PC-9 (cell line): ENCODE data around the gene IRX4. TPM values are rescaled to one million over a fixed set of nuclear protein-coding genes. Genes with fewer than 3 reads are reported as not detected.

Experiments used
- BruUV-seq: library from RNA; stranded (reverse); fragments of 400-500 nt; replicated peaks from 2 replicates; lab custom pipeline; 2021; lab: Mats Ljungman, UMichigan
- CTCF ChIA-PET: fragments of 300-600 bp; sonication (Branson Sonifier 250); formaldehyde crosslinking; loops from one replicate; lab custom pipeline; 2022; ENCODE audit warnings: antibody characterized with exemption; lab: Charles Lee
- POLR2A ChIA-PET: fragments of 300-600 bp; sonication (Branson Sonifier 250); formaldehyde crosslinking; loops from one replicate; lab custom pipeline; 2022; ENCODE audit warnings: antibody characterized with exemption; ENCODE audit not compliant: unreplicated experiment; lab: Charles Lee
- DNase-seq, 2 experiments: peaks; one replicate each; pipeline versions ENCODE4 v3.0.0 to v3.0.0-alpha.2; 2015 to 2022; ENCODE audit warnings: mixed read lengths in 1 of 2
- H2AFZ ChIP-seq: fragments of 200-600 bp; sonication (generic); 2 replicates; pipeline ENCODE4 v1.8.1; 2017; ENCODE audit warnings: antibody characterized with exemption
- H3F3A ChIP-seq: fragments of 200-600 bp; sonication (generic); 2 replicates; pipeline ENCODE4 v1.8.1; 2017; ENCODE audit warnings: antibody characterized with exemption, mild to moderate bottlenecking, low read depth; ENCODE audit not compliant: insufficient read depth
- H3K27ac ChIP-seq: fragments of 200-600 bp; sonication (generic); 2 replicates; pipeline ENCODE4 v1.6.1; 2016; ENCODE audit warnings: mixed run types
- H3K27me3 ChIP-seq: fragments of 200-600 bp; sonication (generic); 2 replicates; pipeline ENCODE4 v1.6.1; 2016; ENCODE audit warnings: low read depth, mixed run types; ENCODE audit not compliant: insufficient read depth
- H3K36me3 ChIP-seq: fragments of 200-600 bp; sonication (generic); 2 replicates; pipeline ENCODE4 v1.6.1; 2016; ENCODE audit warnings: low read depth, mixed run types
- H3K4me1 ChIP-seq: fragments of 200-600 bp; sonication (generic); replicated peaks from 2 replicates; pipeline ENCODE4 v1.6.1; 2016; ENCODE audit warnings: mixed run types; ENCODE audit not compliant: insufficient read depth
- H3K4me2 ChIP-seq: fragments of 200-600 bp; sonication (generic); 2 replicates; pipeline ENCODE4 v1.6.1; 2017; ENCODE audit warnings: mixed run types
- H3K4me3 ChIP-seq: fragments of 200-600 bp; sonication (generic); 2 replicates; pipeline ENCODE4 v1.6.1; 2016; ENCODE audit warnings: mixed run types
- H3K79me2 ChIP-seq: fragments of 200-600 bp; sonication (generic); 2 replicates; pipeline ENCODE4 v1.6.1; 2017; ENCODE audit warnings: low read depth, mixed run types
- H3K9me2 ChIP-seq: fragments of 200-600 bp; sonication (generic); 2 replicates; pipeline ENCODE4 v1.8.1; 2017; ENCODE audit warnings: mild to moderate bottlenecking; ENCODE audit not compliant: insufficient read depth
- H3K9me3 ChIP-seq: fragments of 200-600 bp; sonication (generic); 2 replicates; pipeline ENCODE4 v1.8.1; 2016; ENCODE audit warnings: low read depth; ENCODE audit not compliant: insufficient read depth
- H4K20me1 ChIP-seq: fragments of 200-600 bp; sonication (generic); 2 replicates; pipeline ENCODE4 v1.8.1; 2017; ENCODE audit not compliant: insufficient read depth
- EZH2 ChIP-seq: fragments of 200-600 bp; sonication (generic); IDR thresholded peaks from 2 replicates; pipeline ENCODE4 v1.8.0; 2017; ENCODE audit warnings: antibody characterized with exemption, low read depth
- intact Hi-C: fragments of 100-400 bp; cut with micrococcal nuclease; formaldehyde crosslinking; loops from one replicate; pipeline ENCODE4 v1.10.0; 2022; ENCODE audit not compliant: unreplicated experiment
- total RNA-seq: library from RNA; stranded (reverse); gene quantifications from 2 replicates; pipeline ENCODE4 v1.2.3, GENCODE V29; 2021
- TF ChIP-seq, protein P1 (sequence below): fragments of 200-600 bp; sonication (generic); conservative IDR thresholded peaks from 2 replicates; pipeline ENCODE4 v1.6.1; 2017; ENCODE audit warnings: mixed run types, antibody characterized with exemption, mild to moderate bottlenecking, moderate library complexity

The IRX4 gene
- total RNA-seq, 1 experiment from 2014 or later: not detected

DNA sequence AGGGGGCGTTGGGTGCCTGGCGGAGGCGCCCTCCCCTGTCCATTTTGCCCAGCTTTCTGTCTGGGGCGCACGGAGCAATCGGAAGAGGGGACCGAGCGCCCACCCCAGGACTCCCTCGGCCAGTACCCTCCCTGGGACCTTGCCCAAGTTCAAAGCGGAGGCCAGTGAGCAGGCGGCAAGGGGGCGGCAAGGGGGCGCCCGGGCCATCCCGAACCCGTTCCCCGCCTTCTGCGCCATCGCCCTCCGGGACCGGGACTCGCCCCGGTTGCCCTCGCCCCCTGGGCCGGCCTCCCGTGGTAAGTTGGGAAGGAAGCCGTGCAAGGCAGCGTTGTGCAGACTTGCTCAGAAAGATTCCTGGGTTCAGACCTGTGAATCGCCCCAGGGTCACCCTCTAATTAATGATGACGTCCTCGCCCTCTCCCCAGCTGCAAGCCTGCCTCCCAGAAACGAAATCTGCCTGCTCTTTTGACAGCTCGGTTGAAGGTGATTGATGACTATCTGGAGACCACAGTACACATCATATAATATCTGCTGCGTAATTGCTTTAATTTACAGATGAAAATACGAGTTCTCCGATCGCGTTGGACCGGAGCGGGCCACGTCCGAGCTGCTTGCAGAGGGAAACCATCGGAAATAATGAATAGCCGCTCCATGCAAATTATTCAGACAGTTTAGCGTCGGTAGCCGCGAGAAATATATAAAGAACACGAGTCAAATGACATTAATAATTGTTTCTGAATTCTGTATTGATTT lies 1.4 kb upstream of the IRX4 start:
- H4K20me1 ChIP-seq: no peaks in the 10 kb centered on the region
- H3K27me3 ChIP-seq: peaks cover 44% of the 10 kb centered on the region
- H3K4me2 ChIP-seq: no peak overlapping the region
- intact Hi-C loops: no loop called here
- no peaks in the 10 kb centered on the region for H3K9me2 ChIP-seq
- POLR2A ChIA-PET: no interaction called here
- H3K4me3 ChIP-seq: no peak overlapping the region
- no peak overlapping the region for H3K27ac ChIP-seq
- H3K79me2 ChIP-seq: no peaks in the 10 kb centered on the region
- CTCF ChIA-PET: interaction anchor here (0.7 kb wide), 1 partner anchor 99 kb away, joined by 8 read pairs; no protein-coding TSS in a partner anchor
- H3F3A ChIP-seq: no peaks in the 10 kb centered on the region
- no peaks in the 10 kb centered on the region for H3K4me1 ChIP-seq
- no TSS peak for BruUV-seq
- no peak for DNase-seq
- no peak for TF ChIP-seq EZH2
- TF ChIP-seq, protein P1, sequence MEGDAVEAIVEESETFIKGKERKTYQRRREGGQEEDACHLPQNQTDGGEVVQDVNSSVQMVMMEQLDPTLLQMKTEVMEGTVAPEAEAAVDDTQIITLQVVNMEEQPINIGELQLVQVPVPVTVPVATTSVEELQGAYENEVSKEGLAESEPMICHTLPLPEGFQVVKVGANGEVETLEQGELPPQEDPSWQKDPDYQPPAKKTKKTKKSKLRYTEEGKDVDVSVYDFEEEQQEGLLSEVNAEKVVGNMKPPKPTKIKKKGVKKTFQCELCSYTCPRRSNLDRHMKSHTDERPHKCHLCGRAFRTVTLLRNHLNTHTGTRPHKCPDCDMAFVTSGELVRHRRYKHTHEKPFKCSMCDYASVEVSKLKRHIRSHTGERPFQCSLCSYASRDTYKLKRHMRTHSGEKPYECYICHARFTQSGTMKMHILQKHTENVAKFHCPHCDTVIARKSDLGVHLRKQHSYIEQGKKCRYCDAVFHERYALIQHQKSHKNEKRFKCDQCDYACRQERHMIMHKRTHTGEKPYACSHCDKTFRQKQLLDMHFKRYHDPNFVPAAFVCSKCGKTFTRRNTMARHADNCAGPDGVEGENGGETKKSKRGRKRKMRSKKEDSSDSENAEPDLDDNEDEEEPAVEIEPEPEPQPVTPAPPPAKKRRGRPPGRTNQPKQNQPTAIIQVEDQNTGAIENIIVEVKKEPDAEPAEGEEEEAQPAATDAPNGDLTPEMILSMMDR: no peak
- no peaks in the 10 kb centered on the region for H3K9me3 ChIP-seq
- no peak overlapping the region for H2AFZ ChIP-seq
- H3K36me3 ChIP-seq: no peaks in the 10 kb centered on the region

GRCh38 chr5:1883120-1883924 lies 597 bp upstream of the IRX4 start:
- no peaks in the 10 kb centered on the region for H3K9me3 ChIP-seq
- no TSS peak for BruUV-seq
- TF ChIP-seq, protein P1: no peak
- no peak for TF ChIP-seq EZH2
- no peaks in the 10 kb centered on the region for H4K20me1 ChIP-seq
- peaks cover 36% of the 10 kb centered on the region for H3K27me3 ChIP-seq
- H3F3A ChIP-seq: no peaks in the 10 kb centered on the region
- no peaks in the 10 kb centered on the region for H3K4me1 ChIP-seq
- no peaks in the 10 kb centered on the region for H3K9me2 ChIP-seq
- intact Hi-C loops: no loop called here
- H2AFZ ChIP-seq: no peak overlapping the region
- H3K27ac ChIP-seq: no peak overlapping the region
- no peak for DNase-seq
- H3K4me3 ChIP-seq: no peak overlapping the region
- H3K4me2 ChIP-seq: no peak overlapping the region
- ChIA-PET CTCF (interaction anchor here (0.7 kb wide), 1 partner anchor 98 kb away, joined by 8 read pairs; no protein-coding TSS in a partner anchor), POLR2A (no interaction called here)
- no peaks in the 10 kb centered on the region for H3K79me2 ChIP-seq
- H3K36me3 ChIP-seq: no peaks in the 10 kb centered on the region

DNA sequence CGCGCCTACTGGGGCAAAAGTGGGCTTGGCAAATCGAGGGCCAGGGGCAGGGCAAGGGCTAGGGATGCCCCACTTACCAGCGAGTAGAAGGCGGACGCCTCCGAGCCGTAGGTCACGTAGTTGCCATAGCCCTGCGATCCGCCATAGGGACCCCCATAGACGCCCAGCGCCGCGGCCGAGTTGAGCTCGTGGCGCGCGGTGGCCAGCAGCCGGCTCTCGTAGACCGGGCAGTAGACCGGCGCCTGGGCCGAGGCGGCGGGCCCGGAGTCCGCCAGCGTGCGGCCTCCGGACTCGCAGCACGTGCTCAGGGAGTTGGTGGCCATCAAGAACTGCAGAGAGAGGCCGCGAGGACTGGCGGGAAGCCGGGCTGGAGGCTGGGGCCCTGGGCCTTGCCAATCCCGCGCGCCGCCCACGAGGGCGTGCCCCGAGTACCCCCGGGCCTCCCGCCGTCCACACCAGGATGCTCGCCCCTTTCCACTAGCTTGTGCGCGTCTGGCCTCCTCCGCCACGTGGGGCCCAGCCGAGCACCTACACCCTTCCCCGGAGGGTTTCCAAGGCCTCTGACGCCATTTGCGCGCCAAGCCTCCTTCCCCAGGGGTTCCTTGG lies 891 bp downstream of the IRX4 start:
- Histone ChIP-seq H3K27me3 (peaks cover 27% of the 10 kb centered on the region), H3K4me3 (no peak overlapping the region), H3K79me2 (no peaks in the 10 kb centered on the region), H3K9me3 (no peaks in the 10 kb centered on the region), H3K27ac (no peak overlapping the region), H3F3A (no peaks in the 10 kb centered on the region), H3K9me2 (no peaks in the 10 kb centered on the region), H4K20me1 (no peaks in the 10 kb centered on the region), H3K4me1 (no peaks in the 10 kb centered on the region), H3K4me2 (no peak overlapping the region), H2AFZ (no peak overlapping the region), H3K36me3 (no peaks in the 10 kb centered on the region)
- TF ChIP-seq, protein P1: no peak
- no peak for TF ChIP-seq EZH2
- POLR2A ChIA-PET: no interaction called here
- no TSS peak for BruUV-seq
- intact Hi-C loops: no loop called here
- CTCF ChIA-PET: no interaction called here
- no peak for DNase-seq
